Heart left ventricle (tissue), 16 donors: ENCODE results near the gene ASIC4. TPM values are rescaled to one million over a fixed set of nuclear protein-coding genes. Genes with fewer than 3 reads are reported as not detected.

Experiments
- ATAC-seq, 4 donors: fragments of 200-7000 bp; cut with Tn5 transposase; one replicate each; pipeline ENCODE4 v1.9.1; 2020 to 2022; ENCODE audit warnings: moderate library complexity in 4 of 4, mild to moderate bottlenecking in 3 of 4, moderate number of reproducible peaks in 1 of 4
- DNase-seq, 5 donors: peaks; one replicate each; pipeline ENCODE4 v3.0.0-alpha.2; 2020
- H3K27ac ChIP-seq, 12 donors: fragments of 200-600 bp; sonication (generic) in 4 of 12; one replicate each; pipeline versions ENCODE4 v1.5.0 to v1.8.0; 2016 to 2022; ENCODE audit warnings: mild to moderate bottlenecking in 2 of 12
- H3K27me3 ChIP-seq, 9 donors: fragments of 200-600 bp; sonication (generic) in 2 of 9; one replicate each; pipeline versions ENCODE4 v1.5.1 to v1.8.0; 2016 to 2022; ENCODE audit warnings: mild to moderate bottlenecking in 3 of 9
- H3K36me3 ChIP-seq, 9 donors: fragments of 200-600 bp; sonication (generic) in 2 of 9; one replicate each; pipeline versions ENCODE4 v1.5.0 to v1.8.0; 2018 to 2022; ENCODE audit warnings: mild to moderate bottlenecking in 2 of 9
- H3K4me1 ChIP-seq, 12 donors: fragments of 200-600 bp; sonication (generic) in 4 of 12; one replicate each; pipeline versions ENCODE4 v1.5.0 to v1.8.0; 2016 to 2022; ENCODE audit warnings: mild to moderate bottlenecking in 3 of 12
- H3K4me3 ChIP-seq, 12 donors: fragments of 200-600 bp; sonication (generic) in 4 of 12; one replicate each; pipeline versions ENCODE4 v1.5.0 to v1.8.0; 2017 to 2022; ENCODE audit warnings: mild to moderate bottlenecking in 9 of 12, moderate library complexity in 4 of 12
- H3K9me3 ChIP-seq, 12 donors: fragments of 200-600 bp; sonication (generic) in 4 of 12; one replicate each; pipeline versions ENCODE4 v1.5.0 to v1.8.0; 2016 to 2022; ENCODE audit warnings: mild to moderate bottlenecking in 1 of 12
- POLR2A ChIP-seq, 2 donors: fragments of 450-650 bp; IDR thresholded peaks; one replicate each; pipeline ENCODE4 v1.6.1; 2017; ENCODE audit warnings: antibody characterized with exemption in 2 of 2, mild to moderate bottlenecking in 2 of 2, moderate library complexity in 2 of 2
- WGBS, 4 donors: extraction: QIAGEN DNeasy Blood & Tissue Kit in 2 of 4; methylation state at CpG; one replicate each; pipeline versions ENCODE4 v1.1.5 to v1.1.7; 2013 to 2018; 5-methylcytosine and 5-hydroxymethylcytosine counted together
- intact Hi-C, 10 donors: fragments of 100-400 bp; cut with DNase I; formaldehyde crosslinking; loops; one replicate each; pipeline versions ENCODE4 v1.11.1 to v1.14.2; 2022
- polyA plus RNA-seq, 2 donors: library from polyadenylated mRNA; stranded (reverse); fragments of 200-250 nt; gene quantifications; one replicate each; pipeline ENCODE4 v1.2.3, GENCODE V29; 2013
- total RNA-seq, 9 donors: library from RNA; depleted of rRNA in 2 of 9; stranded (reverse); fragments of >200 nt in 2 of 9; fragmentation: NEBNext Ultra II Directional in 3 of 9; extraction: Animal tissue kit (Norgen Biotek cat#: 25700) in 3 of 9; gene quantifications; one replicate each; pipeline versions ENCODE4 v1.1.0 to v1.2.4, GENCODE V29; 2016 to 2023
- TF ChIP-seq, protein P1 (sequence below), 12 donors: fragments of 200-600 bp; sonication (generic) in 4 of 12; IDR thresholded peaks; one replicate each; pipeline versions ENCODE4 v1.5.0 to v1.8.0; 2018 to 2022; ENCODE audit warnings: antibody characterized with exemption in 12 of 12, mild to moderate bottlenecking in 5 of 12
- donor health status: ischemic (EF 13 %, LVEDD 7.1; RV severe dilation, severe dysfunction).
- donor health status: healthy with polysubstance abuse.
- donor health status: DM: no; HTN: yes; CAD: no.
- donor health status: DM: no; HTN: no; CAD: no.
- donor health status: ischemic (EF 25% LVEDD 6.9; RV normal size, moderate dysfunction).
- donor health status: ischemic (EF 25% LVEDD 5.7; RV mildly dilated, moderate dysfunction).
- donor health status: healthy.
- donor health status: DM: yes; HTN: yes; CAD: no.
- donor health status: ischemic (EF 35%, LVEDD 5.7; RV mildly dilated, moderate dysfunction).
- donor health status: nonischemic (EF 11% LVEDD 7.7; RV severe dilation, severe dysfunction).
- donor health status: DM: yes; HTN: yes; CAD: no.
- donor health status: PGD.
- donor health status: ischemic (EF 29% LVEDD 5.4; RV normal size, mild dysfunction).
- donor health status: nonischemic (EF 23%, LVEDD 6.1; RV moderate dilation, normal function).

Gene ASIC4
- total and polyA plus RNA-seq, 11 donors = 0.03 to 0.10 (median 0.08) TPM; not detected in 8

DNA sequence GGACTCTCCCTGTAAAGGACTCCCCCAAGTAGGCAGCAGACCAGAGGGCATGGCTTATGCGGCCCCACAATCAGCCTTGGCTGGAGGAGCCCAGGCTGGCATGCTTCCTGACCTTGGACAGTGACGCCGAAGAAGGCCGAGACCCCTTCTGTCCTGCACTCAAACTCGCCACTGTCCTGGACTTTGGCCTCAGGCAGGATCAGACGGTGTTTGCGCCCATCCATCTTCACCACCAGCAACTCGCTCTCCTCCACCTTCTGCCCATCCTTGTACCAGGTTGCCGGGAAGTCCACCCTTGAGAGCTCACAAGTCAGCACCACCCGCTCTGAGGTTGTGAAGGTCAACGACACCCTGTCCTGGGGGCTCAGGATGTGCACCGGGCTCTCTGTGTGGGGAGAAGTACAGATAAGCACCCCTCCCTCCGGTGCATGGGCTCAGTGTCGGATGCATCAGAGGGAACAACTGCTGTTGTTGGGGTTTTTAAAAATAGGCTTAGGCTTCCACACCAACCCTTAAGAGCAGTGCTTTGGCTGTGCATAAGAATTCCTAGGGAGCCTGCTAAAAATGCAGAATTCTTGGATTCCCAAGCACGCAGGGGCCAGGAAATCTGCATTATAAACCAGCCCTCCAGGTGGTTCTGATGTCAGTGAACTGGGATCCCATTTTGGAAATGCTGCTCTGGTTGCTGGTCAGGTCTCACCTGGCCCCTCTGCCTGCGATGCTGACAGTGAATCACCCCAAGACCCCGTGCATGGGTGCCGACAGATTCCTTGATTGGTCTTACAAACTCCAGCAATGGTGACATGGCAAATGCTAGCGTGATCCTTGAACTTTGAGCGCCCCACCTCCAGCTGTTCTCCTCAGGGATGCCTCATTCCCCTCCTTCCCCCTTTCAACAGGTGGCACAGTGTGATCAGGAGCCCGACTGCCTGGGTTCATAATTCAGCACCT is 51.1 kb downstream of the ASIC4 start:
- DNase-seq = peak in 1 of 5 donors; percentile 8
- no peak overlapping the region for H3K4me3 ChIP-seq
- H3K27ac ChIP-seq = no peak overlapping the region
- ATAC-seq = no peak
- H3K4me1 ChIP-seq = peaks cover 0 to 36% (median 12%) of the 10 kb centered on the region in 12 donors
- H3K36me3 ChIP-seq = peaks cover 0 to 78% (median 39%) of the 10 kb centered on the region in 9 donors
- H3K27me3 ChIP-seq = peaks cover 0 to 9% (median 0%) of the 10 kb centered on the region in 9 donors
- TF ChIP-seq, protein P1, sequence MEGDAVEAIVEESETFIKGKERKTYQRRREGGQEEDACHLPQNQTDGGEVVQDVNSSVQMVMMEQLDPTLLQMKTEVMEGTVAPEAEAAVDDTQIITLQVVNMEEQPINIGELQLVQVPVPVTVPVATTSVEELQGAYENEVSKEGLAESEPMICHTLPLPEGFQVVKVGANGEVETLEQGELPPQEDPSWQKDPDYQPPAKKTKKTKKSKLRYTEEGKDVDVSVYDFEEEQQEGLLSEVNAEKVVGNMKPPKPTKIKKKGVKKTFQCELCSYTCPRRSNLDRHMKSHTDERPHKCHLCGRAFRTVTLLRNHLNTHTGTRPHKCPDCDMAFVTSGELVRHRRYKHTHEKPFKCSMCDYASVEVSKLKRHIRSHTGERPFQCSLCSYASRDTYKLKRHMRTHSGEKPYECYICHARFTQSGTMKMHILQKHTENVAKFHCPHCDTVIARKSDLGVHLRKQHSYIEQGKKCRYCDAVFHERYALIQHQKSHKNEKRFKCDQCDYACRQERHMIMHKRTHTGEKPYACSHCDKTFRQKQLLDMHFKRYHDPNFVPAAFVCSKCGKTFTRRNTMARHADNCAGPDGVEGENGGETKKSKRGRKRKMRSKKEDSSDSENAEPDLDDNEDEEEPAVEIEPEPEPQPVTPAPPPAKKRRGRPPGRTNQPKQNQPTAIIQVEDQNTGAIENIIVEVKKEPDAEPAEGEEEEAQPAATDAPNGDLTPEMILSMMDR (IDR thresholded peaks at IDR 0.05) = no peak
- TF ChIP-seq POLR2A (IDR thresholded peaks at IDR 0.05) = no peak
- intact Hi-C loops = loop anchor here in 2 of 10 donors (5.0 to 10.0 kb wide), 2 partner anchors 69 to 72 kb away; no protein-coding TSS in a partner anchor
- no peaks in the 10 kb centered on the region for H3K9me3 ChIP-seq
- 65 to 72% (median 70%) methylated on average over 21 of the region's 21 CpGs for WGBS, 4 donors

DNA sequence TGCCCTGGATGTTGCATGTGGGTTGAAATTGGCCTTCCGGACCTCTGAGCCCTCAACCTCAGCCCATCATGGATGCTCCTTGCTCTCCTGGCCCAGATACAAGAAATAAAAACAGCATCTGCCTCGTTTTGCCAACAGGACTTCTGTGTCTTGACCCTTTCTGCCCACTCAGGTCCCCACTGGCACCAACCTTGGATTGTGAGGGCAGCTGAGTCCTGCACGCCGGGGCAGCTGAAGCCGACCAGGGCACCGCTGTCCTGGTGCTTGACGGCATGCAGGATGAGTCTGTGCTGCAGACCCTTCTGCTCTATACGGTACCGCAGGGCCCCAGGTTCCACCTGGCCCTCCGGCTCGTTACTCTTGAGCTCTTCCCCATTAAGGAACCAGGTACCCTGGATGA is 52.4 kb downstream of the ASIC4 start:
- intact Hi-C loops = loop anchor here in 2 of 10 donors (5.0 to 10.0 kb wide), 2 partner anchors 68 to 71 kb away; no protein-coding TSS in a partner anchor
- no peak for TF ChIP-seq POLR2A (IDR thresholded peaks at IDR 0.05)
- TF ChIP-seq, protein P1 (IDR thresholded peaks at IDR 0.05) = no peak
- Histone ChIP-seq H3K27ac (no peak overlapping the region), H3K4me3 (no peak overlapping the region), H3K9me3 (no peaks in the 10 kb centered on the region), H3K4me1 (peaks cover 0 to 28% (median 10%) of the 10 kb centered on the region in 12 donors), H3K36me3 (peaks cover 0 to 71% (median 39%) of the 10 kb centered on the region in 9 donors), H3K27me3 (peaks cover 0 to 21% (median 0%) of the 10 kb centered on the region in 9 donors)
- ATAC-seq (no peak), DNase-seq (peak in 1 of 5 donors; percentile 8)
- 86 to 90% (median 89%) methylated on average over 11 of the region's 11 CpGs for WGBS, 4 donors

DNA sequence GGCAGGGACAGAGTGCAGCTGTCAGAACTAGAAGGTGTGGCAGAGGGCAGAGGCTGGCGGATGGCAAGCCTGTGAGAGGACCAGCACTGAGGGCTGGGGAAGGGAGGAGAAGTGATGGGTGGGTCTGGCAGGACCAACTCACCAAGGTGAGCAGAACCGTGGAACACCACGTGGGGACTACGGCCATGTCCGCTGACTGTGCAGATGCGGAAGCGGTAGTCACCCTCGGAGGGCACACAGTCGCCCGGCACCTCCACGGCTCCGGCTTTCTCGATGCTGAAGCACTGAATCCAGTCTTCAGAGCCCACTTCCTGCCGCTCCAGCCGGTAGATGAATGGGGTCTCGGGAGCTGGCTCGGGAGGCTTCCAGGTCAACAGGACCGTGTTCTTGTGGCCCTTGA is 52.8 kb downstream of the ASIC4 start:
- Histone ChIP-seq H3K27ac (no peak overlapping the region), H3K4me3 (no peak overlapping the region), H3K9me3 (no peaks in the 10 kb centered on the region), H3K36me3 (peaks cover 0 to 66% (median 34%) of the 10 kb centered on the region in 9 donors), H3K4me1 (peaks cover 0 to 28% (median 10%) of the 10 kb centered on the region in 12 donors), H3K27me3 (peaks cover 0 to 23% (median 0%) of the 10 kb centered on the region in 9 donors)
- DNase-seq (no peak), ATAC-seq (no peak)
- 91 to 97% (median 93%) methylated on average over 17 to 18 of the region's 18 CpGs for WGBS, 4 donors
- intact Hi-C loops = loop anchor here in 2 of 10 donors (5.0 to 10.0 kb wide), 2 partner anchors 68 to 70 kb away; no protein-coding TSS in a partner anchor
- TF ChIP-seq, protein P1 (IDR thresholded peaks at IDR 0.05) = no peak
- TF ChIP-seq POLR2A (IDR thresholded peaks at IDR 0.05) = no peak
